T-helper 22 cell (primary cell): Measurements from ENCODE around the gene PTPRT.
"Not testable (repeated sequence)": the region's sequence is repeated elsewhere in the genome, so short reads cannot be mapped to it uniquely, and the experiment has no call there.

Source experiments
- DNase-seq: peaks from one replicate; pipeline ENCODE4 v3.0.0-alpha.2; 2020; ENCODE audit warnings: low read depth

The PTPRT gene

DNA sequence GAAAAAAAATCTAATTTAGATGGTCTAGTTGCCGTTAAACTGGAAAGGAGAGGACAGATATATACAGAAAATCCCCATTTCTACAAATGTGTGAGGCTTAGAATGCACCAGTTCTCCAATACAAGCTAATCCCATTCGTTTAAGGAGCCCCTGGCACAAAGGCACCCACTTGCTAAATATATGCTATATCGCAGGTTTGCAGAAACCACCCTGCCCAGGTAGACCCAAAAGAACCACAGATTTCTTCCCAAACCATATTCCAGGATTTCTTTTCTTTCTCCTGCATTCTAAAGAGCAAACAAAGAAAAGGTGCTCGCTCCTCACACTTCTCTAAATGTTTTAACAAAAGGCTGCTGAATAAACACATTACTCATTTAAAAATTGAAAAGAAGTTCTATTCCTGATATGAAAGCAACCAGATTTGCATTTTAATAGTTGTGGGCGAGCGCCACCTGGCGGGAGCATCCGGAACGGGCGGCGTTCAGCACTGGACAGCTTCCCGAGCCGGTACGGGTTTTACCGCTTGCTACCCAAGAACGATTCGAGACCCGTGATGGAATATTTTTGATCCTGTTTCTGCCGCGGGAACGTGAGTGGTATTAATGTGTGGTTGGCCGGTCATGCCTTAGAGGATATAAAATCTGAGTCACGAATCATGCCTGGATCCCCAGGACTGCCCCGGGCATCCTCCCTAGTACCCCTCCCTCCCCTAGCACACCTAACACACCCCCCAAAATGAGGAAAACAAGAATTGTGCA lies 2.1 kb downstream of the PTPRT start:
- DNase-seq = no peak

GRCh38 chr20:43186312-43186711 lies 3.4 kb downstream of the PTPRT start:
- DNase-seq = no peak

DNA sequence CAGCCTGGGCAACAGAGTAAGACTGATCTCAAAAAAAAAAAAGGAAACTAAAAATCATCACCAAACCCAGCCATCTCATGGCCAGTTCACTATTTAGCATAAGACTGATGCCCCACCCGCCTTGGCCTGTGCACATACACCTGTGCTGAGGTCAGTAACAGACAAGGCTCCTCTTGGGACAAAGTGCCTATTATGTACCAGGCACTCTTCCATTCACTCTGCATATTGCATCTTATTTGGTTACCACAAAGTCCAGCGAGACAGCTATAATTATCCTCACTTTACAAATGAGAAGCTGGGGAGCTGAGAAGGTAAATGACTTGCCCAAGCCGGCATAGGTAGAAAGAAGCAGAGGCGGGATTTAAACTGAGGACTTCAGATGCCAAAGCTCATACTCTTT lies 3.8 kb downstream of the PTPRT start:
- DNase-seq = no peak

- no peak for DNase-seq
Observed at GRCh38 chr20:43183536-43184070, 6.1 kb downstream of the PTPRT start.

GRCh38 chr20:43178080-43178479 lies 11.6 kb downstream of the PTPRT start:
- DNase-seq = no peak

- DNase-seq = no peak
Observed at GRCh38 chr20:43176726-43177125, 13.0 kb downstream of the PTPRT start.

- DNase-seq = no peak
Observed at GRCh38 chr20:43171930-43172329, 17.8 kb downstream of the PTPRT start.

DNA sequence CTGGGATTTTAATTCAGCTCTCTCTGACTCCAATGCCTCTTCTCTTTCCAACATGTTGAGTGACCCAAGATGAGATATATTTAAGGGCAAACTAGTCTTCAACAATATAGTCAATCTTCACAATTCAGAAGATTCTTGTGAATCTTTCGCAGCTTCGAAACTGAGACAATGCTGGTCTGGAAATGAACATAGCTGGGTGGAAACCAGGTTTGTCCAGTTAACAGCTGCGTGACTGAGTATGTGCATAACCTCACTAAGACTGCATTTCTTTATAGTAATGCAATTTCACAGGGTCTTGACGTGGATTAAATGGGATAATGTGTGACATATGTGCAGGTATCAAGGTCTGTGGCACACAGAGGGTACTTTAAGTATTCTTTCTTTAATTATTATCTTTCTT lies 18.9 kb downstream of the PTPRT start:
- DNase-seq = no peak

DNA sequence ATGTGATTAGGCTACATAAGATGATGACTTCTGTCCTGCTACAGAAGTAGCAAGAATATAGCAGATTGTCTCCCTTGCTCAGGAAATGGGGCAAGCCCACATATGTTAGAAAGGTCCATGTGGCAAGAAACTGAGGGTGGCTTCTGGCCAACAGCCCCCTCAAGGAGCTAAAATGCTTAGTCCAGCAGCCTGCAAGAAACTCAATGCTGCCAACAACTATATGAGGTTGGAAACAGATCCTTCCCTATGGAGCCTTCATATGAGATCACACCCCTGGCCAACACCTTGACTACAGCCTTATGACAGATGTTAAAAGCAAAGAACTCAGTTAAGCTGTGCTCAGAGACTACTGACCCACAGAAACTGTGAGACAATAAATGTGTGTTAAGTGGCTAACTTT lies 22.1 kb downstream of the PTPRT start:
- DNase-seq = no peak

DNA sequence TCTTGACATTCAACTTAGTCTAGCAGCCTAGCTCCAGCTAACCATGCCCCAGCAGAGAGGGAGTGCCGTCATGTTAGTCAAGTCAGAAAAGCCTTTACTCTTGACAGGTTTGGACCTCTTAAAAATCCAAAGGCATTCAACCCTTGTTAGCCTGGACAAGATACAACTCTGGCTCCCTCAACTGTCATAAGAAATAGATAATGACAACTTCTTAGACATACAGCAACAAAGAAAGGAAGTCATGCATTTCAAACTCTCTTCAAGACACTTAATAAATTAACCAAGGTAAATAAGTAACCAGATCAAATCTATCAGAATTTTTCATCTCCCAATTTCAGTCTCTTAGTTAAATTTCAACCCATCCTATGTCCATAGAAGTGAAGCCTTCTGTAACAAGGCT lies 22.7 kb downstream of the PTPRT start:
- no peak for DNase-seq

DNA sequence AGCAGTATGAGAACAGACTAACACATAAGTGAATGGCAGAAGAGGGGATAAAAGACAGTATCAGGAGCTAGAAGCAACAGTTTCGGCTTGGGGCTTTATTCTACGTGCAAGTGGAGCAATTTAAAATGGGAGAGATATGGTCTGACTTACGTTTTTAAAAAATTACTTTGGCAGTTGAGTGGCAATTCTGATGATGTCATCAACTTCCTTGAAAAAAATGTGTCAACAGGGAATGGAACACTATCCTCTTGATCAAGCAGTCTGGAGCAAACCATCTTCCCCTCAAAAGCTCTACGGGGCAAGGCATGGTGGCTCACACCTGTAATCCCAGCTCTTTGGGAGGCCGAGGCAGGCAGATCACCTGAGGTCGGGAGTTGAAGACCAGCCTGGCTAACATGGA lies 24.1 kb downstream of the PTPRT start:
- no peak for DNase-seq

GRCh38 chr20:43164736-43165135 lies 25.0 kb downstream of the PTPRT start:
- DNase-seq = not testable (repeated sequence)

GRCh38 chr20:43161716-43162115 lies 28.0 kb downstream of the PTPRT start:
- no peak for DNase-seq

DNA sequence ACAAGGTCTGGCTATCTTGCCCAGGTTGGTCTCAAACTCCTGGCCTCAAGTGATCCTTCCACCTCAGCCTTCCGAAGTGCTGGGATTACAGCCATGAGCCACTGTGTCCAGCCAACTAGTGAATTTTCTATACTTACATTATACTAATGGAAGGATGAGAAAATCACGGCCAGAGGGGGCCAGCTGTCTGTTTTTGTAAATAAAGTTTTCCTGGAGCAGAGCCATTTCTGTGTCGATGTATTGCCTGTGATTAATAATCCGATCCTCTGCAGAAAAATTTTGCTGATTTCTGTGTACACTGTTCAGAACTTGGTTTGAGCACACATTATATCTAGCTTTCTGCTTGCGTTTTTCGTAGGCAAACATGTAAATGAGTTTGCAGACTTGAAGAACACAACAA lies 28.8 kb downstream of the PTPRT start:
- DNase-seq = no peak

- DNase-seq = no peak
Observed at GRCh38 chr20:43159994-43160393, 29.7 kb downstream of the PTPRT start.

DNA sequence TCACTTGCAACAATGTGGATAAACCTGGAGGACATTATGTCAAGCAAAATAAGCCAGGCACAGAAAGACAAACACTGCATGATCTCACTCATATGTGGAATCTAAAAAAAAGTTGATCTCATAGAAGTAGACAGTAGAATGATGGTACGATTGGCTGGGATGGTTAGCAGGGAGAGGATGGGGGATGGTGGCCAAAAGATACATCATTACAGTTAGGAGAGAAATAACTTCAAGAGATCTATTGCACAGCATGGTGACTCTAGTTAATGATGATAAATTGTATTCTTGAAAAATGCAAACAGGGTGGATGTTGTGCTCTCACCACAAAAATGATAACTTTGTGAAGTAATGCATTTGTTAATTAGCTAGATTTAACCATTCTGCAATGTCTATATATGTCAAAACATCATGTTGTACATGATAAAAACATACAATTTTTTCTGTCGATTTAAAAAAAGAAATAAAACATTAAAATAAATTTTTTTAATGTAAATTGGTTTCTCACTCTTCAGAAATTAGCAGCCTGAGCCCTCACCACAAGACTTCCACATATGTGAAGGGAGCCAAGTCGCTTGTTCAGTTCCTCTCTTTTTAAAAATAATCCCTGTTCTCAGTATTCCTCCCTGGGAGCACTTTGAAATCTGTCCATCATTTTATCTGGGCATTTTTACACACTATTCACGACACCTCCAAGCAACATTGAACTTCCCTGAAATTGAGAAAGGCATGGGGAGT lies 34.2 kb downstream of the PTPRT start:
- no peak for DNase-seq

GRCh38 chr20:43151901-43152300 lies 37.8 kb downstream of the PTPRT start:
- no peak for DNase-seq

DNA sequence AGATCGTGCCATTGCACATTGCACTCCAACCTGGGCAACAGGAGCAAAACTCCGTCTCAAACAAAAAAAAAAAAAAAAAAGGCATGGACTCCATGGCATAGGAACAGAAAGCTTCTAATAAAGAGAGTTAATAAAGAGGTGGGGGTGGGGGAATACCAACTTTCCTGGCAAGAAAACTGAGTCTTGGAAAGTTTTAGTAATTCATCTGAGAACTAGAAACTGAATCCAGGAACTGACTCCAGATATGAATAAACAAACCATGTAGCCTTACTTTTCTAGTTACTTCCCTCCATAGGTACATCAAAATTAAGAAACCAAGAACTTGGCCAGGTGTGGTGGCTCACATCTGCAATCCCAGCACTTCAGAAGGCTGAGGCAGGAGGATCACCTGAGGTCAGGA lies 38.5 kb downstream of the PTPRT start:
- DNase-seq = no peak

DNA sequence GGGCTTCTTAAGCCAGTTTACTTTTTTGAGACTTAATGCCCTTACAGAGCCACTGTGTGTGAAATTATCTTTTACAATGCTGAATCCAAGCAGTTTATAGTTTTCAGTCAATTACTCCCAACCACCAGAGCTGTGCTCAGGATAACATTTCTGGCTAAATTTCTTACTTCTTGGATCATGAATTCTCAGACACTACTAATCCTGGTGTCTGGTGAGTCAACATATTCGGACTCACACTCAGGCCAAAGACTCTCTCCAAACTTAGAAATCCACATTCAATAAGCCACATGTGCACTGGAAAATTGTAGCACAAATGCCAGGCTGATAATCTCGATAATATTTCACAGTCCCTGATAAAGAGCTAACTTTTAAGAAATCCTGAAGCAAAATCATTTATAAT lies 49.0 kb downstream of the PTPRT start:
- DNase-seq = no peak

DNA sequence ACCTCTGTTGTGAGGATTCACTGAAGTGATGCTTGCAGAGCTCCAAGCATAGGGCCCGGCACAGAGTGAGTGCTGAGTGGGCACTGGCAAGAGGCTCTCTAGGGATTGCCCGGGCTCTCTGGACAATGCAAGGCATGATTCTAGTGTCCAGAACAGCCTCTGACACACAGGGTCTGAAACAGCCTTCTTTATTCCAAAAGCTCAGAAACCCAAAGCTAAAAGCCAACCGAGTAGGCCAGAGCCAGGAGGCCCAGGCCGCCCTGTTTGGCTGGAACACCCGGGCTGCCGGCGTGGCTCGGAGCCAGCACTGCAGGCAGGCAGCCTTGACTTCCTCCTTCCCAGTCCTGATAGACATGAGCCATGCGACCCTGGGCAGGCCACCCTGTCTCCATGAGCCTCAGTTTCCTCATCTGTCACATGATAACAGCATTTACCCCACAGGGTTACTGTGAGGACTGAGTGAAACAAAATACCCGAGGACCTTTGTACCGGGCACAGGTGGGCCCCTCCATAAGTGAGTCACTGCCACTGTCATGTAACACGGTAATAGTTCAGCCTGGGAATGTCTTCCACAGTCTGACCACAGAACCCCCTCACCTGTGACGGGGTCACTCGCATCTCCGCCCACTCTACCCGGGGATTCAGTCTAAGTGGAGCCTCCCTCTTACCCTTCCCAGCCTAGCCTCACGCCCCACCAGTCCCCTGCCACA lies 51.5 kb downstream of the PTPRT start:
- DNase-seq = no peak

DNA sequence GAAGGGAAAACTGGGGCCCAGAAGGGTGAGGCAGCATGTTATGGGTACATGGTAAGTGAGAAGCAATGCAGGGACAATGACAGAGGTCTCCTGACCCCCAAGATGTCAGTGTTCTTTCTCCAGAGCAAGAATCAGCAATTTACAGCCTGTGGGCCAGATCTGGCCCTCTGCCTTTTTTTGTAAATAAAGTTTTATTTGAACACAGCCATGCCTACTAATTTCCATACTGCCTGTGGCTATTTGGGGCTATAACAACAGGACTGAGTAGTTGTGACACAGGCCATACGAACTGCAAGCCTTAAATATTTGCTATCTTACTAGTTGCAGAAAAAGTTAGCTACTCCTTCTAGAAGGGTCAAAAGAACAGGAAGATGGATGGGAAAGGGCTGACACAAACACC lies 52.5 kb downstream of the PTPRT start:
- no peak for DNase-seq

- no peak for DNase-seq
Observed at GRCh38 chr20:43124241-43124640, 65.5 kb downstream of the PTPRT start.

GRCh38 chr20:43123180-43123579 lies 66.5 kb downstream of the PTPRT start:
- no peak for DNase-seq
